ENCODE data around the gene RHOA.

- TF ChIP-seq POLR2A (IDR thresholded peaks at IDR 0.05) (no peak), POLR2AphosphoS5 (IDR thresholded peaks at IDR 0.05) (no peak)
Measured at GRCh38 chr3:49386056-49386756, 25.6 kb downstream of the RHOA start.

Data from breast epithelium (tissue), 3 donors.